SW480 (cell line): ENCODE measurements around the gene DGCR6.
A peak's percentile ranks its signal among the peaks of the same experiment; 100 is the strongest.
"Not testable (repeated sequence)": the region's sequence is repeated elsewhere in the genome, so short reads cannot be mapped to it uniquely, and the experiment has no call there.

ENCODE experiments used
- DNase-seq: peaks from one replicate; pipeline ENCODE4 v3.0.0-alpha.2; 2016; ENCODE audit warnings: low spot score

DGCR6 gene

GRCh38 chr22:18905540-18906409 is at the start of gene DGCR6:
TSS of gene DGCR6 (plus strand) at chr22:18906320. CDS start at chr22:18906375, 55 bp downstream.
- no peak for DNase-seq

- DNase-seq, result not testable (repeated sequence)
Measured at GRCh38 chr22:18859314-18859713, 46.8 kb upstream of the DGCR6 start.

GRCh38 chr22:18881260-18881659 is 24.9 kb upstream of the DGCR6 start:
- DNase-seq, result peak; percentile 0

- DNase-seq, result not testable (repeated sequence)
Measured at GRCh38 chr22:18884465-18884864, 21.7 kb upstream of the DGCR6 start.

GRCh38 chr22:18888115-18888514 is 18.0 kb upstream of the DGCR6 start:
- no peak for DNase-seq

- not testable (repeated sequence) for DNase-seq
Measured at GRCh38 chr22:18890510-18891192, 15.5 kb upstream of the DGCR6 start.

GRCh38 chr22:18893775-18894174 is 12.3 kb upstream of the DGCR6 start:
- DNase-seq, result not testable (repeated sequence)

- not testable (repeated sequence) for DNase-seq
Measured at GRCh38 chr22:18896037-18896657, 10.0 kb upstream of the DGCR6 start.

- not testable (repeated sequence) for DNase-seq
Measured at GRCh38 chr22:18906410-18906745, 258 bp downstream of the DGCR6 start.

- DNase-seq, result no peak
Measured at GRCh38 chr22:18906896-18907295, 776 bp downstream of the DGCR6 start.

GRCh38 chr22:18909556-18909955 is 3.4 kb downstream of the DGCR6 start:
- DNase-seq, result no peak

- DNase-seq, result not testable (repeated sequence)
Measured at GRCh38 chr22:18911535-18911934, 5.4 kb downstream of the DGCR6 start.

GRCh38 chr22:18912264-18912946 is 6.3 kb downstream of the DGCR6 start:
- not testable (repeated sequence) for DNase-seq

GRCh38 chr22:18914558-18914957 is 8.4 kb downstream of the DGCR6 start:
- DNase-seq, result not testable (repeated sequence)

GRCh38 chr22:18915550-18915949 is 9.4 kb downstream of the DGCR6 start:
- DNase-seq, result not testable (repeated sequence)

GRCh38 chr22:18917818-18918217 is 11.7 kb downstream of the DGCR6 start:
- DNase-seq, result not testable (repeated sequence)

- not testable (repeated sequence) for DNase-seq
Measured at GRCh38 chr22:18920257-18920902, 14.3 kb downstream of the DGCR6 start.

GRCh38 chr22:18925368-18926064 is 19.4 kb downstream of the DGCR6 start:
- DNase-seq, result no peak

GRCh38 chr22:18927020-18927419 is 20.9 kb downstream of the DGCR6 start:
- no peak for DNase-seq

- no peak for DNase-seq
Measured at GRCh38 chr22:18927573-18927972, 21.5 kb downstream of the DGCR6 start.

- DNase-seq, result no peak
Measured at GRCh38 chr22:18929459-18929858, 23.3 kb downstream of the DGCR6 start.
